Measurements from ENCODE around the gene NOS1AP.

NOS1AP gene

GRCh38 chr1:162372159-162373071 is 302.9 kb downstream of the NOS1AP start:
- DNase-seq = no peak

GRCh38 chr1:162373072-162373427 is 303.6 kb downstream of the NOS1AP start:
- DNase-seq = no peak

- no peak for DNase-seq
Measured at GRCh38 chr1:162373541-162374260, 304.2 kb downstream of the NOS1AP start.

- DNase-seq = no peak
Measured at GRCh38 chr1:162374406-162374805, 304.9 kb downstream of the NOS1AP start.

- no peak for DNase-seq
Measured at GRCh38 chr1:162375463-162375862, 306.0 kb downstream of the NOS1AP start.

- no peak for DNase-seq
Measured at GRCh38 chr1:162376691-162377090, 307.2 kb downstream of the NOS1AP start, which contains the start of gene SPATA46. Gene SPATA46 (minus strand): TSS chr1:162376854. CDS start chr1:162376790, 64 bp downstream.

- DNase-seq = no peak
Measured at GRCh38 chr1:162380061-162380846, 310.8 kb downstream of the NOS1AP start.

- no peak for DNase-seq
Measured at GRCh38 chr1:162381383-162381782, 311.9 kb downstream of the NOS1AP start, which contains the start of gene C1orf226. Gene C1orf226 (plus strand): TSS chr1:162381728. CDS start chr1:162381902, 174 bp downstream.

GRCh38 chr1:162381941-162382750 is 312.7 kb downstream of the NOS1AP start:
- DNase-seq = no peak

GRCh38 chr1:162383091-162383490 is 313.6 kb downstream of the NOS1AP start:
- no peak for DNase-seq

- no peak for DNase-seq
Measured at GRCh38 chr1:162383516-162383915, 314.0 kb downstream of the NOS1AP start.

- no peak for DNase-seq
Measured at GRCh38 chr1:162384116-162384515, 314.6 kb downstream of the NOS1AP start.

- DNase-seq = no peak
Measured at GRCh38 chr1:162384601-162385279, 315.2 kb downstream of the NOS1AP start.

GRCh38 chr1:162385280-162385623 is 315.8 kb downstream of the NOS1AP start:
- no peak for DNase-seq

- no peak for DNase-seq
Measured at GRCh38 chr1:162385702-162386101, 316.2 kb downstream of the NOS1AP start.

- no peak for DNase-seq
Measured at GRCh38 chr1:162386292-162387225, 317.1 kb downstream of the NOS1AP start.

- DNase-seq = no peak
Measured at GRCh38 chr1:162387226-162388082, 318.0 kb downstream of the NOS1AP start.

GRCh38 chr1:162388083-162388594 is 318.6 kb downstream of the NOS1AP start:
- no peak for DNase-seq

GRCh38 chr1:162388615-162389014 is 319.1 kb downstream of the NOS1AP start:
- no peak for DNase-seq
